ENCODE data around the gene NLGN1.

The NLGN1 gene

DNA sequence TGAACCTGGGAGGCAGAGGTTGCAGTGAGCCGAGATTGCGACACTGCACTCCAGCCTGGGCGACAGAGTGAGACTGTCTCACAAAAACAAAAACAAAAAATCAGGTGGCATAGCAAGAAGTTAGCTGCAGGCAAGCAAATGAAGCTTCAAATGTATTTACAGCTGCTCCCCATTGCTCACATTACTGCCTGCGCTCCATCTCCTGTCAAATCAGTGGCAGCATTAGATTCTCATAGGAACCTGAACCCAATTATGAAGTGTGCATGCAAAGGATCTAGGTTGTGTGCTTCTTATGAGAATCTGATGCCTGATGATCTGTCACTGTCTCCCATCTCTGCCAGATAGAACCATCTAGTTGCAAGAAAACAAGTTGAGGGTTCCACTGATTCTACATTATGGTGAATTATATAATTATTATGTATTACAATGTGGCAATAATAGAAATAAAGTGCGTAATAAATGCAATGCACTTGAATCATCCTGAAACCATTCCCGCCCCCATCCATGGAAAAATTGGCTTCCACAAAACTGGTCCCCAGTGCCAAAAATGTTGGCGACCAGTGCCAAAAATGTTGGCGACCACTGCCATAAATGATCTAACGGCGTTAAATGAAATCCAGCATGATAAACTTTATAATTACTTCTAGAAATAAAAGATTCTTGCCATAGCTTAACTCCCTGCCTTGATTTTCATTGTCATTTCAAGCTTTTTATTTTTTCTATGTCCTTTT lies 844.9 kb downstream of the NLGN1 start:
- no peak for DNase-seq

GRCh38 chr3:174243171-174243570 lies 845.6 kb downstream of the NLGN1 start:
- DNase-seq = peak; percentile 19

GRCh38 chr3:174247687-174248152 lies 850.2 kb downstream of the NLGN1 start:
- DNase-seq = no peak

- DNase-seq = no peak
These were observed 854.1 kb downstream of the NLGN1 start for GRCh38 chr3:174251681-174252080.

GRCh38 chr3:174253196-174253823 lies 855.8 kb downstream of the NLGN1 start:
- no peak for DNase-seq

DNA sequence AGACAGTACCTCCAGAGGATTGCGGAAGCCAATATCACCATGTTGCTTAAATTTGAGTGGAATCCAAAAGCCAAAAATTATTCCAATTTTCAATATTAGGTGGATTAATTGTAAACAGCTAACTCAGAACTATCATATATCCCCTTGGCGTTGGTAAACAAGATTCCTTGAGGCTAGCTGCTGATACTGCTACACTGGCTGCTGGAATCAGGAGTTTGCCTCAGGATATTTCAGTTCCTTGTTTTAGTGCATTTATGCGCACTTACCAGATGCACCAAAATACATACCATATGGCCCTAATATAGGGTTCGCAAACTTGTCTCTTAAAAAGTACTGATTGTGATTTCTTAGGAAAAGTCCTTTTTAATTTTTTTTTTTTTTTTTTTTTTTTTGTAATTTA lies 856.4 kb downstream of the NLGN1 start:
- no peak for DNase-seq

GRCh38 chr3:174255454-174255853 lies 857.9 kb downstream of the NLGN1 start:
- no peak for DNase-seq

- DNase-seq = no peak
These were observed 868.9 kb downstream of the NLGN1 start for GRCh38 chr3:174266476-174266875.

- no peak for DNase-seq
These were observed 870.5 kb downstream of the NLGN1 start for GRCh38 chr3:174268061-174268460.

- no peak for DNase-seq
These were observed 871.0 kb downstream of the NLGN1 start for GRCh38 chr3:174268586-174268985.

GRCh38 chr3:174270841-174271240 lies 873.3 kb downstream of the NLGN1 start:
- DNase-seq = no peak

GRCh38 chr3:174275336-174275735 lies 877.8 kb downstream of the NLGN1 start:
- DNase-seq = no peak

GRCh38 chr3:174276826-174277225 lies 879.3 kb downstream of the NLGN1 start:
- no peak for DNase-seq

- DNase-seq = no peak
These were observed 880.5 kb downstream of the NLGN1 start for GRCh38 chr3:174278094-174278493.

- no peak for DNase-seq
These were observed 882.6 kb downstream of the NLGN1 start for GRCh38 chr3:174280186-174280585.

DNA sequence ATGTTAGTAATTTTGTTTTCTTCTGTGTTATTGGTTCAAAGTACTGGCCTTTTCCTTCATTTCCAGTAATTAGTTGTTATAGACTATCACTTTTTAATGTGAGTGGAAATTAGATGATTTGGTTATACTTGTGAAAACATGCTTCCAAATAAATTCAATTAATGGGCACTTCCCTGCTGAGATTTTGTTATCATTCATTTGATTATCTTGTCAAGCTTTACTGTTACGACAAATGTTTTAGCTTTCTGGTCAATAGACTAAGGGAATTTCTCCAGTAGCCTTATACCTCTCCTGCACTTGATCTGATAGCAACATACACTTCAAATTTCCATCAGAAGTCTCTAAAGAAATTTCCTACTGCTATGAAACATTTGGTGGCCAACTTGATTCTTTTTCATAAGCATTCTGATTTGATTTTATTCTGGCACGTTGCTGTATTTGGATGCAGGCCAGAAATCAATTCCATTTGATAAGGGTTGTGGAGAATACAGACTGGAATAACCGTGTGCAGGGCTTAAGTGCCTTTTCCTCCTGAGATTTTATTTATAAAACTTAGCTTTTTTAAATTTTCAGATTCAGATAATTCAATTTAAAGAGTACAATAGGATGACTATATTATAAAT lies 887.8 kb downstream of the NLGN1 start:
- DNase-seq = no peak

DNA sequence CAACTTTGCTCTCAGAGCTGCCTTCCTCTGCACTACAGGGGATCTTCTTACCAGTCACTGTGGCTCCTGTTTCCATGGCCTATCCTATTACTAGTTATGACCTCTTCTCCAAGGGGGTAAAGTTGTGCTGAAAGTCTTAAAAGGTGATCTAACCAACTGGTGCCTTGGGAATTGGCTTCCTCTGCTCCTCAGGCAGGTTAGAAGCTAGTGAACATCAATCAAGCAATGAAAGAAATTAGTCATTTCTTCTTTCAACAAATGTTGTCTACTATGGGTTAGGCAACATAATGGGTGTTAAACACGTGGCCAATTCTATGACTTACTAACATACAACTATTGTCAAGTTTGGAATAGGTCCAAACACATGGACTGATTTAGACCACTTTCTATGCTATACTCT lies 890.2 kb downstream of the NLGN1 start:
- no peak for DNase-seq

DNA sequence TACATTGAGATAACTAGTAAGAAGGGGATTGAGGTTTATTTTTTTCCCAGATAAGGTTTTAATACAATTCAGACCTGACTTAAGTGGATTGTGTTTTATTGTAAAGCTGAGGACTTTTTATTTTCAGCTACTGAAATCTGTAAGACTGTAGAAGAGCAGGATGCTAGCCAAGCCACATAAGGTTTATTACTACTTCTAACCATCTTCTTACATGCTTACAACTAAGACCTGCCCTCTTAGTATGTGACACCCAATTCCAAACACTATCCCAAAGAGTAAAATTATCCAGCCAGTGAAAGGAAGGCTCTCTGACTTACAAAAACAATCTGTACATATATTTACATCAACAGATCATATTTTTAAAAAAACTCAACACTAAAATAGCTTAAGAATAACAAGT lies 897.1 kb downstream of the NLGN1 start:
- no peak for DNase-seq

GRCh38 chr3:174295306-174296092 lies 898.0 kb downstream of the NLGN1 start:
- DNase-seq = no peak

- no peak for DNase-seq
These were observed 905.3 kb downstream of the NLGN1 start for GRCh38 chr3:174302746-174303315.

GRCh38 chr3:174303907-174304560 lies 906.5 kb downstream of the NLGN1 start:
- DNase-seq = no peak

GRCh38 chr3:174308736-174309135 lies 911.2 kb downstream of the NLGN1 start:
- DNase-seq = no peak
